ENCODE data around the gene CCDC93.
"Not testable (repeated sequence)": the region's sequence is repeated elsewhere in the genome, so short reads cannot be mapped to it uniquely, and the experiment has no call there.

The CCDC93 gene

DNA sequence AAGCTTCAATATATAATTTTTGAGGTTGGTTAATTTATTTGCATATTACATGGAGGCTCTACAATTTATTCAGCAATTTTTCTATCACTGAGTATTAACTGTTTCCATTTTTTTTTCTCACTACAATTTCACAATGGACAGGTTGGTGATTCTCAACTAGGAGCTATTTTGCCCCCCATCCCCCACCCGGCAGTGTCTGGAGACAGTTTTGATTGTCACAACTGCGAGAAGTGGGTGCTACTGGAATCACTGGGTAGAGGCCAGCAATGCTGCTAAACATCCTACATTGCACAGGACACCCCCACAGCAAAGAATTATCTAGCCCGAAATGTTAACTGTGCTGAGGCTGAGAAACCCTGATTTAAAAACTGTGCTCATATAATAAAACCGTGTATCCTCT, 82.6 kb downstream of the CCDC93 start:
- TF ChIP-seq CTCF (IDR thresholded peaks at IDR 0.05; ENCODE audit: borderline replicate concordance, insufficient read depth, low read depth, low read length): no peak
- H3K4me3 ChIP-seq (ENCODE audit: low read depth, low read length): no peak overlapping the region

- H3K4me3 ChIP-seq (ENCODE audit: low read depth, low read length): no peak overlapping the region
- no peak for TF ChIP-seq CTCF (IDR thresholded peaks at IDR 0.05; ENCODE audit: borderline replicate concordance, insufficient read depth, low read depth, low read length)
These were observed 83.1 kb downstream of the CCDC93 start for GRCh38 chr2:117930775-117931174.

DNA sequence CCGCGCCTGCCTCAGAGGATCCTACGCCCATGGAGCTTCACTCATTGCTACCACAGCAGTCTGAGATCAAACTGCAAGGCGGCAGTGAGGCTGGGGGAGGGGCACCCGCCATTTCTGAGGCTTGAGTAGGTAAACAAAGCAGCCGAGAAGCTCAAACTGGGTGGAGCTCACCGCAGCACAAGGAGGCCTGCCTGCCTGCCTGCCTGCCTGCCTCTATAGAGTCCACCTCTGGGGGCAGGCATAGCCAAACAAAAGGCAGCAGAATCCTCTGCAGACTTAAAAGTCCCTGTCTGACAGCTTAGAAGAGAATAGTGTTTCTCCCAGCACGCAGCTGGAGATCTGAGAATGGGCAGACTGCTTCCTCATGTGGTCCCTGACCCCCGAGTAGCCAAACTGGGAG, 90.4 kb downstream of the CCDC93 start:
- not testable (repeated sequence) for H3K4me3 ChIP-seq (ENCODE audit: low read depth, low read length)

DNA sequence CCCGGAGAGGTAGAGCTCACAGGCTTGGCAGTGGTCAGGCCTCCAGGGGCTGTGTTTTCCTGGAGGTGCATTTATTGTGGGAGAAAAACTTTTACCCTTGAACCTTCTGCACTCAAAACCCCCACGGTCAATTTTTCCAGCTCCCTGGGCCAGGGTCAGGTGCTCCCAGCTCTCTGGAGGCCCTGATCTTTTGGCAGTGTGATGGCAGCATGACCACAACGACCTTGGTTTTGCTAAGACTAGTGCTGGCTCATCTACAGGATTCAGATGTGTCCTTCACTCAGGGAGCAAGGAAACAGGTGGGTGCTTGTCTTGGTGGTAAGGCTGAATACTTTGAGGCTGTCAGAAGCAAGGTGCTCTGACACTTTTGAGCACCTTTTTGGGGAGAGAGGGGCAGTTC, 92.3 kb downstream of the CCDC93 start:
- TF ChIP-seq CTCF (IDR thresholded peaks at IDR 0.05; ENCODE audit: borderline replicate concordance, insufficient read depth, low read depth, low read length): no peak
- no peak overlapping the region for H3K4me3 ChIP-seq (ENCODE audit: low read depth, low read length)

DNA sequence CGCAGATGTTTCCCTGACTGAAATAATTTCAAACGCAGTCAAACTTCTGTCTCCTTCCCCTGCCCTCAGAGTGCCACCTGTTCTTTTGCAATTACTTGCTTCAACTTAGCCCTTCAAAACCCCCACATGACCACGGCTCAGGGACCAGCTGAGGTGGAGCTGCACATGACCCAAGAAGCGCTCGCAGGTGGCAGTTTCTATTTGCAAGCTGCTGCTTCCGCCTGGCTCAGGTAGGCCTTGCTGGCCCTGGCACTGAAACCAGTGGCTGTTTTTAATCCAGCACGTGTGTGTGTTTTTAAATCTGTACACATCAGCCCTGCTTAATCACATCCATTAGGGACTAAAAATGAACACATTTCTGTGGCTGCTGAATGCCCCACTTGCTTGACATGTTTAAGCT, 95.3 kb downstream of the CCDC93 start:
- no peak for TF ChIP-seq CTCF (IDR thresholded peaks at IDR 0.05; ENCODE audit: borderline replicate concordance, insufficient read depth, low read depth, low read length)
- H3K4me3 ChIP-seq (ENCODE audit: low read depth, low read length): no peak overlapping the region

DNA sequence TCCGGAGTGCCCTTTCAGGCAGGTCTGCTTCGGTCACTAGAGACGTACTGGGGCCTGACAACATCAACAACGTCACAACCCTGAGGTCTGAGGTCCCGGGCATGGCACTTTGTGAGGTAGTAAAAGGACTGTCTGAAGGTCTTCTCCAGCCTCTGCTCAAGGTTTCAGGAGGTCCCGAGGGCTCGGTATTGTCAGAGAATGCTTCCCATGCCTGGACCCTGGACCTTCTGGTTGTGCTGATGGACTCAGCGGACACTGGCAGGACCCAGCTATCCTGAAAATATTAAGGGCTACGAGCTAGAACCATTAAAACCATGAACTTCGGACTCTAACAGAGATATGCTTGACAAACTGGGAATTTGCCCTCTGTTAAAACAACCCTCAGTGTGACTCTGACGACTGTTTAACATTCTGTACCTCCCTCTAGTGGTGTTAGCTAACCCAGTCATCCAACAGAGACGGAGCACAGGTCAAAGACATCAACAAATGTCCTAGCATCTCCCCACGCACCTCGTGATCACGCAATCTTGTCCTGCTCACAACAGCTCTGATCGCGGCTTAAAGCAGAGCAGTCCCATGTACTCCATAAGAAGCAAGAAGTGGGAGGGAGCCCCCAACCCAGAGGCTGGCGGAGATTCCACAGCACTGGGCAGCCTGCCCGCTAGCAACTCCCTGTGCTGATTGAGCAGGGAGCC, 96.5 kb downstream of the CCDC93 start:
- no peak for TF ChIP-seq CTCF (IDR thresholded peaks at IDR 0.05; ENCODE audit: borderline replicate concordance, insufficient read depth, low read depth, low read length)
- no peak overlapping the region for H3K4me3 ChIP-seq (ENCODE audit: low read depth, low read length)

DNA sequence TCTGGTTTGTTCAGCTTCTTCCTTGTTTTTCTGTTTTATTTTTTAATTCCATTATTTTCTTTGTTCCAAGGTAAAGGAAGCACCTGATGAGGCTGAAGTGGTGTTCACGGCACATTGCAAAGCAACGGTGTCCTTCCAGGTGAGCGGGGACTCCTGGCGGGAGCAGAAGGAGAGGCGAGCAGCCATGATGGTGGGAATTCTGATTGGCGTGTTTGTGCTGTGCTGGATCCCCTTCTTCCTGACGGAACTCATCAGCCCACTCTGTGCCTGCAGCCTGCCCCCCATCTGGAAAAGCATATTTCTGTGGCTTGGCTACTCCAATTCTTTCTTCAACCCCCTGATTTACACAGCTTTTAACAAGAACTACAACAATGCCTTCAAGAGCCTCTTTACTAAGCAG, 110.9 kb downstream of the CCDC93 start:
- H3K4me3 ChIP-seq (ENCODE audit: low read depth, low read length): no peak overlapping the region
- no peak for TF ChIP-seq CTCF (IDR thresholded peaks at IDR 0.05; ENCODE audit: borderline replicate concordance, insufficient read depth, low read depth, low read length)

DNA sequence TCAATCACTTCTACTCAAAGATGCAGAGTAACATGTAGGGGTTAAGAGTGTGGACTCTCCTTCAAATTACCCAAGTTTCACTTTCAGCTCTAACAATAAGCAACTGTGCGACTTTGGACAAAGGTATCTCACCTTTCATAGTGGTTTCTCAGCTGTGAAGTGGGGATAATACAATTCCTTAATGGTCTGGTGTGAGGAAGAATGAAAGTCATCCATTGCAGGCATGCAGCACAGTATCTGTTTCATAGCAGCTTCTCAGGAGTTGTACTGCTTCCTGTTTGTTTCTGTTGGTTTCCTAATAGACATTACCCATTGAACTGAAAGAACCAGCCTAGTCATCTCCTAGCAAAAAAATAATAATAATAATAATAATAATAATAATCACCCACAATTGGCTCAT, 125.0 kb downstream of the CCDC93 start:
- H3K4me3 ChIP-seq (ENCODE audit: low read depth, low read length): no peak overlapping the region
- no peak for TF ChIP-seq CTCF (IDR thresholded peaks at IDR 0.05; ENCODE audit: borderline replicate concordance, insufficient read depth, low read depth, low read length)

Data from GM12875 (cell line).